LNCaP clone FGC (cell line): ENCODE results near the gene SPEM1.
A peak's percentile ranks its signal among the peaks of the same experiment; 100 is the strongest.

Source experiments
- DNase-seq: peaks from one replicate; pipeline ENCODE4 v3.0.0-alpha.2; 2011; ENCODE audit warnings: low read depth
- H3K4me3 ChIP-seq: 2 replicates; pipeline ENCODE4 v1.5.1; 2011; ENCODE audit warnings: mild to moderate bottlenecking, low read depth, low read length, control low read depth
- TF ChIP-seq, protein P1 (sequence below): IDR thresholded peaks from 2 replicates; pipeline ENCODE4 v1.5.1; 2012; ENCODE audit warnings: mild to moderate bottlenecking; ENCODE audit not compliant: control insufficient read depth, insufficient read depth; ENCODE audit errors: extremely low read depth

The SPEM1 gene

DNA sequence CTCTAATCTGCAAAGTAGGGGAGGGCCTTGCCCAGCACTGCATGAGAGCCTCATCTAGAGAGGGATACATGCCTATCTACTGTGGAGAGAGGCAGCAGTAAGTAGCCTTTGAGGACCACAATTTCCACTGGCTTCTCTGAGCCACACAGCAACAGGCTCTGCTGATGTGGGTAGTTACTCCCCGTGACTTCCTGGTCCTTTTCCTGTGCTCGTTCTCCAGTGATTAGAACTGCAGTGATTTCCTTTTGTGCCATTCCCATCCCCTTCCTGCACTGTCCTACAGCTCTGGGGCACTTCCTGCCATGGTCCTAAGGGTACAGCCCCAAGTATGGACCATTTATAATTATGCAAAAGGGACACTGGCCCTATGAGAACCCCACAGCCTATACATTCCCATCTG is 28.8 kb upstream of the SPEM1 start:
- no peak for DNase-seq
- no peak overlapping the region for H3K4me3 ChIP-seq
- TF ChIP-seq, protein P1, sequence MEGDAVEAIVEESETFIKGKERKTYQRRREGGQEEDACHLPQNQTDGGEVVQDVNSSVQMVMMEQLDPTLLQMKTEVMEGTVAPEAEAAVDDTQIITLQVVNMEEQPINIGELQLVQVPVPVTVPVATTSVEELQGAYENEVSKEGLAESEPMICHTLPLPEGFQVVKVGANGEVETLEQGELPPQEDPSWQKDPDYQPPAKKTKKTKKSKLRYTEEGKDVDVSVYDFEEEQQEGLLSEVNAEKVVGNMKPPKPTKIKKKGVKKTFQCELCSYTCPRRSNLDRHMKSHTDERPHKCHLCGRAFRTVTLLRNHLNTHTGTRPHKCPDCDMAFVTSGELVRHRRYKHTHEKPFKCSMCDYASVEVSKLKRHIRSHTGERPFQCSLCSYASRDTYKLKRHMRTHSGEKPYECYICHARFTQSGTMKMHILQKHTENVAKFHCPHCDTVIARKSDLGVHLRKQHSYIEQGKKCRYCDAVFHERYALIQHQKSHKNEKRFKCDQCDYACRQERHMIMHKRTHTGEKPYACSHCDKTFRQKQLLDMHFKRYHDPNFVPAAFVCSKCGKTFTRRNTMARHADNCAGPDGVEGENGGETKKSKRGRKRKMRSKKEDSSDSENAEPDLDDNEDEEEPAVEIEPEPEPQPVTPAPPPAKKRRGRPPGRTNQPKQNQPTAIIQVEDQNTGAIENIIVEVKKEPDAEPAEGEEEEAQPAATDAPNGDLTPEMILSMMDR = no peak

DNA sequence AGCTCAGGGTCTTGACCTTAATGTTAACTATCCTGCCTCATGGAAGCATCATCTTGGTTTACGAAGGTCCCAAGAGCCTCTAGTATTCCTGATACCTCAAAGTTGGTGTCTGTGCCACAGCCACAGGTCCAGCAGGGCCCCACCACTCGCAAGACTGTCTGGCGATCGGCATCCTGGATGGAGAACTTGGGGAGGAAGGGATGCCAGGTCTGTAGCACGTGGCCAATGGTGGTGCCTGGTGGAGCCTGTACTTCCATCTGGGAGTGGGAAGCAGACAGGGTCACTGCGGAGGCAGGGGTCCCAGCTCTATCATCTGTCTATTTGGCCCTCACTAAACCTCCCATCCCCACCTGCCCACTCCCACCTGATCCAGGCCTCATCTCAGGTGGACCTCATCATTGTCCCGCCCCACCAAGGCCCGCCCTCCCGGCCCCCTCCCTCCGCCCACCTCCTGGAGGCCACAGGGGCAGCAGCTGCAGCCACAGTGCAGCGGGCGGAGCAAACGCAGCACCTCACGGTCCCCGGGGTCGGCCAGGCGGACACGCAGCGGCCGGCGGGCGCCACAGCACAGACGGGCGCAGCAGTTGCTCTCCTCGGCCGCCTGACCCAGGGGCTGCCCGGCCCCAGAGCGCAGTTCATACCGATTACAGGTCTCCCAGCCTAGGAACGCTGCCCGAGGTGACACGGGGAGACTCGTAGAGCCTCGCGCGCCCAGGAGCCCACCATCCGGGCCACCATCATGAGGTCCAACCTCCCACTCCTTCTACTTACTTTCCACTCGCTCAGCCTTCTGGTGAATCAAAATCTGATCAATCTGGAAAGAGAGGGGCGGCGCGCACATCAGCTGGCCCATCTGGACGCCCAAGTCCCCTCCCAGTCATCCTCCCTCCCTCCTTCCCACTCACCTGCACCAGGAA is 27.2 kb upstream of the SPEM1 start:
- DNase-seq = no peak
- TF ChIP-seq, protein P1 = no peak
- peak overlapping the region; percentile 63 for H3K4me3 ChIP-seq

- TF ChIP-seq, protein P1 = no peak
- H3K4me3 ChIP-seq = peak overlapping the region; percentile 63
- no peak for DNase-seq
Measured at GRCh38 chr17:7393613-7394451, 26.3 kb upstream of the SPEM1 start.

- peak; percentile 25 for DNase-seq
- peak within 1 kb of the TSS; percentile 63 for H3K4me3 ChIP-seq
- TF ChIP-seq, protein P1 = peak; percentile 22; the same call in 1 of the 2 replicates
Measured at GRCh38 chr17:7394452-7395191, 25.5 kb upstream of the SPEM1 start, which contains the start of gene PLSCR3. PLSCR3 (minus strand) TSS chr17:7394525; CDS start chr17:7394110, 415 bp downstream.

DNA sequence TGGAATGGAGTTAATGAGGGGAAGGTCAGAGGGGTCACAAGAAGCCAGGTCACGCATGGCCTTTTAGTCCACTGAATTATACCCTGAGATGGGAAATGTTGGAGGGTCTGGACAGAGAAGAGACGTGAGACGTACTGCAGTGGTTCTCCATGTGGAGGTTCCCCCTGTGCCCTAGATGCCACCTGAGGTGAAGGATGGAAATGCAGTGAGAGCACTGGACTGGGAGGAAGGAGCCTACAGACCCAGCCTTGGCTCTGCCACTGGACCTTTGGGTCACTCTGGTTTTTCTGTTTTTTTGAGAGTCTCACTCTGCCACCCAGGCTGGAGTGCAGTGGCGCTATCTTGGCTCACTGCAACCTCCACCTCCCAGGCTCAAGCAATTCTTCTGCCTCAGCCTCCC is 24.0 kb upstream of the SPEM1 start:
- DNase-seq = no peak
- no peak overlapping the region for H3K4me3 ChIP-seq
- TF ChIP-seq, protein P1 = no peak

DNA sequence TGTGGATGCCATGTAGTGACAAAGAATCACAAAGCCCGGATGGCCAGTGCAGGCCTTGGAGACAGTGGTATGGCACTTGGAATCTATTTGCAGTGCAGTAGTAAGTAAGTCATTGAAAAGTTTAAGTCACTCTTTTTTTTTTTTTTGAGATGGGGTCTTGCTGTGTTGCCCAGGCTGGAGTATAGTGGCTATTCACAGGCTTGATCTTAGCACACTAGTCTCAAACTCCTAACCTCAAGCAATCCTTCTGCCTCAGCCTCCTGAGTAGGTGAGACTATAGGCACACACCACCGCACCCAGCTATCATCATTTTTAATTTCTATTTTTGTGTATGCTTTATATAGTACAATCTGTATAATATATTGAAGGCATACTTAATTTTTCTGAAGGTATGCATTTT is 21.5 kb upstream of the SPEM1 start:
- DNase-seq = no peak
- TF ChIP-seq, protein P1 = no peak
- H3K4me3 ChIP-seq = no peak overlapping the region
